ENCODE measurements around the gene GLI1.

The GLI1 gene

DNA sequence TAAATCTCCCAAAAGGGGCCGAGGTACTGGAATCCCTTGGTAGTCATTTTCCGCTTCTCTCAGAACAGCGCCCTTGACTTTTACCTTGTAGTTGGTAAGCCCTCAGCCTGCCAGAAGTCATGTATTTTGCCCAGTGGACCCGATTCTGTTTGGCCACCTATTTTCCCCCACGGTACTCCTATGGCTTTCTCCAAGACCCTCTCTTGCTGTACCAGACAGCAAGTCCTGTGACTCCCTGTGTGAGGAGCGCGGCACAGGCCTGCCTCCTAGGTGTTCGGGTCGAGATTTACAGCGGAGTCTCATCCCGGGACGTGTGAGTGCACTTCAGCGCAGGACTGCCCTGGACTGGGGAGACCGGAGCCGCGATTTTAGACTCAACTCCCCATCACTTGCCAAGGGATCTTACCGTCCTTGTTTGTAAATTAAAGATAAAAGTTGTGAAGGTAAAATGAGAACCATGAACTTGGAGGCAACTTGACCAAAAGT is 62.0 kb downstream of the GLI1 start:
- no peak for FAIRE-seq

Data from A204.1 (cell line).